Activated CD8-positive, alpha-beta memory T cell treated with anti-CD3 and anti-CD28 coated beads for 48 hours (primary cell): Measurements from ENCODE around the gene EIPR1.

Source experiments
- DNase-seq, 3 experiments: peaks; one replicate each; pipeline ENCODE4 v3.0.0-alpha.2; 2020; ENCODE audit warnings: low read depth in 2 of 3, low spot score in 2 of 3

Gene EIPR1

GRCh38 chr2:3162442-3163077, 215.1 kb downstream of the EIPR1 start:
- no peak for DNase-seq

DNA sequence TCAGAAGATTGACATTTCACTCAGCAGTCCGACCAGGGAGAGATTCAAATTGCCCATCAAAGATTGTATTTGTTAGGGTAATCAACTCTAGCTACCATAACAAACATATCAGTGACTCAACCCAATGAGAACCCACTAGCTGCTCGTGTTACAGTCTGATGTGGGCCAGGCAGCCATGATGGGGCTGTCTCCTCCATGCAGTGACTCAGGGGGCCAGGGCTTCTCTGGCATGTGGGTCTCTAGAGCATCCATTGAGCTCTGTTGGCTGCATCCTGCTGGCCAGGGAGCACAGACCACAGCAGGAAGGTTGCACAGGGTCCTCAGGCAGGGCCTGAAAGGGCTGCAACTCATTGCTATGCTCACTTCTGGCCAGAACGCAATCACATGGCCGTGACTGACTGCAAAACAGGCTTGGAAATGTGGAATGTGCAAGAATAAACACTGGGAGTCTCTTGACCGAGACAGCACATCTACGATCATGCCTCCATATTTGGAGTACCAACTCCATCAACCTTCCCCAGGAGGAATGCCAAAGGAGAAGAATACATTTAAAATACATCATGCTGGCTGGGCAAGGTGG, 216.8 kb downstream of the EIPR1 start:
- DNase-seq, result no peak

DNA sequence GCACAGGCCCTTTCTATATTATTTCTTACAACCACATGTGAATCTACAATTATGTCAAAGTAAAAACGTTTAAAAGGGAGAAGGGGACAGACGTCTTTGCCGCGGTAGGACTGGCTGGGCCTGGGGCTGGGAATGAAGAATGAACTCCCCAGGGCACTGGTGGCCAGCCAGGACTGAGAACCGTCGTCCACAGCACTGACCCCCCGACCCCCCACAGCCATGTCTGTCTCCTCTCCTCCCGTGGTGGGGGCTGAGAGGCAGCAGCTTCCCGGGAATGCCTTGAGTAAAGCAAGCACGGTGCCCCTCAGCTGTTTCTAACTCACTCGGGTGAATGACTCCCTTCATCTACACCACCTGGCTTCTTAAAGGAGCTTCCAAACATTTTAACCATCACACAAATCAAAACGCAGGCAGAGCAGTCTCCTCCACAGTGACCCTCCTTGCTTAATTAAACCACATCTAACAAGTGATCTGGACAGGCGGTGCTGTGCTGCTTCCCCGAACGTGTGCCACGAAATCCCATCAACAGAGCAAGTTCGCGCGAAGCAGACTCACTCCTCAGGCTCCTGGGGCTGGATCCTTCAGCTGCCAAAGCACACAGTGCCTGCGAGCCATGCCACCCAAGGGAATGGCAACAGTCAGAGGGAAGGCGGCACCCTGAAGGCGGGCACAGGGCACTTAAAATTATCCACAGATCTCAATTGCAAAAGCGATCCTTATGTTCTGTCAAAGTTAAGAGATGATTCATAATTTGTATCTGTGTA, 217.7 kb downstream of the EIPR1 start:
- DNase-seq, result no peak

- DNase-seq, result no peak
Observed at GRCh38 chr2:3154700-3155099, 222.9 kb downstream of the EIPR1 start.

DNA sequence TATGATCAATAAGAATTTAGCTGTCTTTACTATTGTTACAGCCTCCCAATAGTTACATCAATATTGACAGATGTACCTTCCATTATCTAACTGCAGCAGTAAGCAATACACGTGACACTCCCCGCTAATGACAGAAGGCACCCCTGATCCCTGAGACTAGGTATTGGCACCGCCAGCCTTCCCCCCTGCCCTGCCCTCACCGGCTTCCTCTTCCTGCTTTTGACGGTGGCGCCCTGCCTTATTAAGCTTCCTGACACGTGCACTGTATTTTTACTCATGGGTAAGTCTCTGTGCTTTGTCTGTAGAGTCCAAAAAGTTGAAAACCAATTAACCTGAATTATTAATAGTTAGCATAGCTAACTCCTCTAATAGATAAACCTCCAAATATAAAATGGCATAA, 223.5 kb downstream of the EIPR1 start:
- DNase-seq, result no peak

DNA sequence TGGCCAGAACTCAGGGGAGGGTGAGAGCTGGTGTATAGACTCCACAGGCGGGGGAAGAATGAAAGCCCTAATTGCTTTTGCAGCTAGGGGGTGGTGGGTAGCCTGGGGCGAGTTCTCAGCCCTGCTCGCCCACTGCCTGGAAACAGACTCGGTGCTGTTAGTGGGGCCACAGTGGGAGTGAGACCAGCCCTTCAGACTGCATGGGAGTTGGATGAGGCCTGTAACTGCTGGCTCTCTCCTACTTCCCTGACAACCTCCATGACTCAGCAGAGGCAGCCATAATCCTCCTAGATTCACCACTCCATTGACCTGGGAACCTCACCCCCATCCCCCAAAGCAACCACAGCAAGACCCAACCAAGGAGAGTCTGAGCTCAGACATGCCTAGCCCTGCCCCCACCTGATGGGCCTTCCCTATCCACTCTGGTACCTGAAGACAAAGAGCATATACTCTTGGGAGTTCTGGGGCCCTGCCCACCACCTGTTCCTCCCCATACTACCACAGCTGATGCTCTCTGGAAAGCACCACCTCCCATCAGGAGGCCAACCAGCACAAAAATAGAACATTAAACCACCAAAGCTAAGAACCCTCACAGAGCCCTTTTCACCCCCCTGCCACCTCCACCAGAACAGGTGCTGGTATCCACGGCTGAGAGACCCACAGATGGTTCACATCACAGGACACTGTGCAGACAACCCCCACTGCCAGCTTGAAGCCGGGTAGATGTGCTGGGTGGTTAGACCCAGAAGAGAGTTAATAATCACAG, 226.3 kb downstream of the EIPR1 start:
- DNase-seq, result no peak

GRCh38 chr2:3149441-3150217, 228.0 kb downstream of the EIPR1 start:
- DNase-seq, result no peak

GRCh38 chr2:3148716-3149115, 228.9 kb downstream of the EIPR1 start:
- DNase-seq, result no peak

- DNase-seq, result no peak
Observed at GRCh38 chr2:3147651-3148530, 229.7 kb downstream of the EIPR1 start.

DNA sequence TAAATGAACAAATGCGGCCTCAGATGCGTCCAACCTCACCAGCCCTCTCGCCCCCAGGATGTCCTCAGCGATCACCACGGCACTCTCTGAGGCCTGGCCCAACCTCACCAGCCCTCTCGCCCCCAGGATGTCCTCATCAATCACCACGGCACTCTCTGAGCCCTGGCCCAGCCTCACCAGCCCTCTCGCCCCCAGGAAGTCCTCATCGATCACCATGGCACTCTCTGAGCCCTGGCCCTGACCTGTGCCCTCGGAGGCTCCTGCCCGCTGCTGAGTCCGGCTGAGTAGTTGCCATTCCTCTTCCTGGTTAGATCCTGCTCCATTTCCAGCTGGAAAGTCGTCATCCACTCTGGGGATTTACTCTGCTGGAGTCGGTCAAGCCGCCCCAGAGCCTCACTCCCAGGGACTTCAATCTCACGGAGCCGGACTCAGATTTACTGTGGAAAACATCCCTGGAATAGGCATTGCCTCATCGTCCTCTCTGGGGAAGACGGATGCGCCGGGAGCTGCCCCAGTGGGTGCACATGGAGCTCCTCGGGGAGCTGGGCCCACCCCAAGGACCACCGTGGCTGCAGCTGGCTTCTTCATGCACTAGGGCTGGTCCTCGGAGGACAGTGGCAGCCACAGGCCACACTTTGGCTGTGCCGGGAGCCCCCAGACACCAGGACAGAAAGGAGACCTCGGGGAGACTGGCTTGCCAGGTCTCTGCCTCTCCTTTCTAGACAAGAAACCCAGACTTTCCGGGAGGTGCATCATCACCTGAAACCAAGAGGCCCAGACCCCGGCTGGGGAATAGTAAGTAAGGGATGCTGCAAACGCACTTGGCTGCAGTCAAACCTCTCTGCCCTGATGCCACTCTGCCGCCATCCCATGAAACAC, 230.6 kb downstream of the EIPR1 start:
- DNase-seq, result no peak

DNA sequence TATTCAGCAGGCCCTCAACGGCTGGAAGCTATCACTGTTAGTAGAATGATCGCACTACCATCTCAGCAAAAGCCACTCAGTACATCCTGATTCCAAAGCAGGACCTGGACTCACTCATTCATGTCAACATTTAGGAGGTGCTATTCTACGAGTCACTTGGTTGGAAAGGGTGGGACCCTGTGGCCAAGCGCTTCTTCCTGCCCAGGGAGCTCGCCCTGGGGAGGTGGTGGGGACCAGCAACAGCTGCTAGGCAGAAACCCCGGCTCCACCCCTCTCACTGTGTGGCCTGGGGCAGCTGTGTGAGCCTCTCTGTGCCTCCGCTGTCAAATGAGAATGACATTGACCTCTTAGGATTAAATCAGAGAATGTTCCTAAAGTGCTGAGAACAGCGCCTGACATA, 231.4 kb downstream of the EIPR1 start:
- no peak for DNase-seq

DNA sequence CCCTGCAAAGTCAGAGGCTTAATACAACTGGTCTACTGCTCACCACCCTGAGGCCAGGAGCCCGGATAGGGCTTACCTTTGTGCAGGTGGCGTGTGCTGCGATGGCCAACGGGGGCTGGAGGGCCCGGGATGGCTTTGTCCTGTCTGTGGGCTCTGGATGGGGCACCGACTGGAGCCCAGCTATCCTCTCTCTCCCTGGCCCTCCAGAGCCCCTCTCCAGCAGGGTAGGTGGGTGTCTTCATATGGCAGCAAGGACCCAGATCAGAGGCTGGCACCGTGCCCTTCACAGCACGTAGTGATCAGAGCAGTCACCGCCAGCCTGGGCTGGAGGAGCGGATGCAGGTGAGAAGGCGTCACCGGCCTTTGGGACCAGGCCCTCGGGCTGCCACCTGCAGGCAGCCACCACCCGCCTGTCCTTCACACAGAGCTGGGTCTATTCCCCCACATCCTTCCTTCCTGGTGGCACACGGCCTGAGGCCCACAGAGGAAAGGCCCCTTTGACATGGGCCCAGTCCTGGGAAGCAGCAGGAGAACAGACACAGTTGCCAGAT, 232.1 kb downstream of the EIPR1 start:
- no peak for DNase-seq

DNA sequence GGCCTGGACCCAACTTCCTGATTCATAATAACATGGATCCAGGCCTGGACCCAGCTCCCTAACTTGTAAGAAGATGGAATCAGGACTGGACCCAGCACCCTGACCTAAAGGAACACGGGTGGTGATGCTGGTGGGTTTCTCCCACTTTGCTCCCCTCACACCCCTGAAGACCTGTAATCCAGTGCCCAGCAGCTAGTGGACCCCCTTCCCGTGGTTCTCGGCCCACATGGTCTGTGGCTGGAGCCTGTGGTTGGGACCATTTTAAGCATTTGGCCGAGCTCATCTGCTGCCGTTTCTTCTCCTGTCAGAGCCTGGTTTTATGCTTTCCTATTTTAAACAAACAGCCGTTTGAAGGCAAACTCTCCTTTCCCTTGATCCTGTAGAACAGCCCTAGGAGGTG, 232.8 kb downstream of the EIPR1 start:
- no peak for DNase-seq

- no peak for DNase-seq
Observed at GRCh38 chr2:3143602-3144001, 234.0 kb downstream of the EIPR1 start.

DNA sequence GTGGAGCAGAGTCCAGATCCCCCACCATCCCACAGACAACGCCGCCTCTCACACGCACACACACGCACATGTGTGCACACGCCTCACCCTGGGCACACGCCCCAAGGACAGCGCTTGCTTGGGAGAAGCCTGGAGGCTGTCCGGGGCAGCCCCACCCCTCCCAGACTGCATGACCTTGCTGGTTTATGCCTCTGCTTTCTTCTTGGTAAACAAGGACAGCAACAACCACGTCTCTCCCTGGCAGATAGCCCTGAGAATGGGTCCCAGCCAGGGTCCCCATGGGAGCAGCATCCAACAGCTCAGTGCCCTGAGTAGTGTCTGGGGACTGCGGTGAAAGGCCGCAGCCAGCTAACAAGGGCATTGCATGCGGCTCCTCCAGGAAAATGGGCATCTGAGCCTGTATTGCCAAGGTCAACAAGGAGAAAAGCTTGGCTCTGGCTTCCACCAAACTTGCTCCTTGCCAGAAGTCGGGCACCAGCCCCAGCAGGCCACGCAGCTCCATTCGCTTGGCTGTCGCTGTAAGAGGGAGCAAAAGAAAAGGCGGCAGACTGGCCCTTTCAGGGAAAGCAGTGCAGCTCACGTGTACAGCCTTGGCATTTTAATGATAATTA, 234.6 kb downstream of the EIPR1 start:
- DNase-seq, result no peak

DNA sequence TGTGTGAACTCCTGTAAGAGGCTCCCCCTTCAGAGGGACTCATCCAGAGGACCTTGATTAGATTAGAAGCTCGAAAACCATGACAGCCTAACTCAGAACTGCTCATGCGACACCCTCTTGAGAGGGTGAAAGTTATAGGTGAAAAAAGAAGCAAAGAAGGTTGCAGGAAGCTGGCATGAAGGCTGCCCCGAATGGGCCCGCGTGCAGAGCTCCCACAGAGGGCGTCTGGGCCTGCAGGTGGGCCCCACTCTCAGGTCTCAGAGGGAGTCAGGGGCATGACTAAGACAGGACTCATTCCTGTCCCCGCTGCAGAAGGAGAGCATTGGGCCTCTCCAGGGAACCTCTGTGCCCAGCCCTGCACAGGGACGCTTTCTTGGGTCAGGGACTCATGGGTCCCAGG, 235.4 kb downstream of the EIPR1 start:
- no peak for DNase-seq

- no peak for DNase-seq
Observed at GRCh38 chr2:3141696-3142095, 235.9 kb downstream of the EIPR1 start.

DNA sequence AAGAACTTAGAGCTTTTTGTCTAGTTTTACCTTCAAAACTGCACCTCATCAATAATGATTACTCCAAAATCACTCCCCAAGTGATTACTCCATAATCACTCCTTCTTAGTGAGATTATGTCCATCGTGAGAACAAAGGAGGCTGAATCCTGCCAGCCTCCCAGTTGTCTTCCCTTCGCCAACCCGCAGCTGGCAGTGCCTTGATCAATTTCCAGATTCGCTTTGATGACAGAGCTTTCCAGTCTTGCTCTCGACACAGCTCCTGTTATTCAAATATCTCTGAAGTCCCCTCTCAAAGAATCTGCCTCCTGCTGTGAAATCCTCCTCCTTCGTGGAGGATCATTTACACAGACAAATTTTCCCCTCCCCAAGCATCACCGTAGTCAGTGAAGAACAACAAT, 237.7 kb downstream of the EIPR1 start:
- DNase-seq, result no peak
